HG02840 (cell line): Measurements from ENCODE around the gene PECR.
A peak's percentile ranks its signal among the peaks of the same experiment; 100 is the strongest.

Source experiments
- ATAC-seq: cut with Tn5 transposase; IDR thresholded peaks from one replicate; pipeline ENCODE4 v1.9.1; 2021; ENCODE audit warnings: mild to moderate bottlenecking, moderate library complexity, moderate number of reproducible peaks; ENCODE audit not compliant: unreplicated experiment, low FRiP score

Gene PECR

DNA sequence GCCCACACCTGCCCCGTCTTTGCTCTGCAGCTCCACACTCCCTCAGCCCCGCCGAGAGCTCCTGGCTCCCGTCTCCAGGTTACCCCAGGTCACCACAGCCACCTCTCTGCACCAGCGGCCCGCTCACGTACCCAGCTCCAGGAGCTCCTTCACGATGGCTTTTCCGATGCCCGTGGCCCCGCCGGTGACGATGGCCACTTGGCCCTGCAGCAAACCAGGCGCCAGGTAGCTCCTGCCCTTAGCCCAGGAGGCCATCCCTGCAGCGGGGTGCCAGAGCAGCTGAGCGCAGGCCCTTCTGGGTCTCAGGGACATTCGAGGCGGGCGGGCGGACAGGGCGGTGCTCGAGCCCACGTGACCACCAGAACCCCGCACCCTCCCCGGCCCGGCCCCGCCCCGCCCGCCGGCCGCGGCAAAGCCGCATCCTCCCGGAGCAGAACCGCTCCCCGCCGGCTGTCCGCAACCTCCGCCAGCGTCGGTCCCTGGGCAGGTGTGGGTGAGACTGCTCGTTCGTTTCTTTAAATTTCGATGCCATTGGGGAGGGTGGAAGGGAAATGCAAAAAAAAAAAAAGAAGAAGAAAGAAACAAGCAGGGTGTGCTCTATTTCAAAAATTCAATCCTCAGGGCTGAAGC is at the start of gene PECR, which contains the start of gene TMEM169:
Gene PECR, minus strand, starts transcription at position 323 of the 630 bp plus-strand sequence. Its CDS starts 68 bp downstream, at position 255.
Gene TMEM169, plus strand, starts transcription at position 433 of the 630 bp plus-strand sequence. CDS start 14,045 bp downstream, outside the sequence.
- peak; percentile 89 for ATAC-seq

DNA sequence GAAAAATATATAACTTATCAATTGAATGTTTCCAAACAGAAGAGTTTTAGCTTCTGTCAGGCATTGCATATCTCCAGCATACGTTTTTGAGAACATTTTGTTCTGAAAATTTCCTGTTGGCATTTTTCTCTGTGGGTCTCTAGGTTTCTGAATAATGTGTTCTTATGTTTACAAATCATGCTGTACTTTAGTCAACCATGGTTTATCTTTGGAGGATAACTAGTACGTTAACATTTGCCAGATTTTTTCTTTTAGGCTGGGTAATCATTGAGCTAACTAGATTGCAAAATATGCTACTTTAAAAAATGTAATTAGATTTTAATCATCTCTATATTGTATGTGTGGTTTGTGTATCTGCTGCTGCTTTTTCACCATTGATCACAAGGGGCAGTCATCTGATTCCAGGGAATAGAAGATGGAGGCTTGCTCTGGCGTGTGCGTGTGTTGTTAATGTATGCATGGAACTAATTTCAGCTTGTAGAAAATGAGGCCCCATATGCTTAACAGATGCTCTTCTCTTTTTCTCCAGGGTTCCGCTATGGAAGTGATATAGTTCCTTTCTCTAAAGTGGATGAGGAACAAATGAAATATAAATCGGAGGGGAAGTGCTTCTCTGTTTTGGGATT is 48.9 kb upstream of the PECR start:
- ATAC-seq, result no peak

DNA sequence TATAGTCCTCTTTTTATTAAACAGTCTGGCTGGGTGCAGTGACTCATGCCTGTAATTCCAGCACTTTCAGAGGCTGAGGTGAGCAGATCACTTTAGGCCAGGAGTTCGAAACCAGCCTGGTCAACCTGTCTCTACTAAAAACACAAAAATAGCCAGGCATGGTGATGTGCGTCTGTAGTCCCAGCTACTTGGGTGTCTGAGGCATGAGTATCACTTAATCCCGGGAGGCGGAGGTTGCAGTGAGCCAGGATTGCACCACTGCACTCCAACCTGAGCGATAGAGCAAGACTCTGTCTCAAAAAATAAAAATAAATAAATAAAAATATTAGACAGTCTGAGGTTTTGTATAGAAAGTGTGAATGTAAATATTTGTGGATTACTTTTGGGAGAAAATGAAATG is 45.3 kb upstream of the PECR start:
- no peak for ATAC-seq

DNA sequence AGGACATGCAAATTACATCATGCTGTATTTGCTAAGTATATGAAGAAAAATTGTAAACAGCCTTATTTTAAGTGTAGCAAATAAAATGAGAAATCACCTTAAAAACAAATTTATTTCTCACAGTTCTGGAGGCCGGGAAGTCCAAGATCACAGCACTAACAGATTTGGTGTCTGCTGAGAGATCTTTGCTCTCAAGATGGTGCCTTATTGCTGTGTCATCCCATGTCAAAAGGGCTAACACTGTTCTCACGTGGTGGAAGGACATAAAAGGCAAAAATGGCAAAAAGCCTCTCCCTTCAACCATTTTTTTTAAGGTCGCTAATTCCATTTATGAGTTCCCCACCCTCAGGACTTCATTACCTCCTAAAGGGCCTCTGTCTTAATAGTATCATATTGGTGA is 39.6 kb upstream of the PECR start:
- no peak for ATAC-seq

DNA sequence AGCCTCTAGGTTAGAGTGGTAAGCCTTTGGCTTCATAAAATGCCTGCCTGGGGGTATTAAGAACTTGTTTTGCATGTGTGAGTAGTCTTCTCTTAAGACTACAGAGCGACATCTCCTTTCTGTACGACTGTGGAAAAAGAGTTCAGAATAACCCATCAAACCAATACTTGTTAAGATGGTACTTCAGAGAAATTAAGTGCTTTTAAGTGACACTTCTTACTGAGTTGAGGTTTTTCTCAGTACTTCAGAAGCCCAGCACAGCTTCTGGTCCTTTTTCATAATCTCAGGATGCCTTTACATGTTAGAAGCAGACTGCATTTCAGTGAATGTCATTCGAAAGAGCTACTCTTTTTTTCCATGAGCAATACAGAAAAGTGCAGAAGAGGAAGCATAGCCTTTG is 38.4 kb upstream of the PECR start:
- ATAC-seq, result no peak

DNA sequence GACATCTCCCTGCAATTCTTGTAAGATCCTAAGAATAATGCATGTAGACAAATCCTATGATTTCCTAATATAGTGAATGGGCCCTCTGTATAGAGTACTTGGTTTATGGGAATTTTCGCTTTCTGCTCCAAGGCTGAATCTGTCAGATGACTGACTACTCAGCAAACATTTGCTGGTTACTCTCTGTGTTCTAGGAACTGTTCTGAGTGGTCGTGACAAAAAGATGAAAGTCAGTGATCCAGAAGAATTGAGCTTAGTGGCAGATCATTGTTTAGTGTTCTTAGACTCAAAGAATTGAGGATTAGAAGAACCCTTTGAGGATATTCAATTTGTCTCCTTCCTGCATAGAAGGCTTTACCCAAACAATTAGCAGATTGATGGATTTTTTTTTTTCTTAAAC is 37.5 kb upstream of the PECR start:
- no peak for ATAC-seq

DNA sequence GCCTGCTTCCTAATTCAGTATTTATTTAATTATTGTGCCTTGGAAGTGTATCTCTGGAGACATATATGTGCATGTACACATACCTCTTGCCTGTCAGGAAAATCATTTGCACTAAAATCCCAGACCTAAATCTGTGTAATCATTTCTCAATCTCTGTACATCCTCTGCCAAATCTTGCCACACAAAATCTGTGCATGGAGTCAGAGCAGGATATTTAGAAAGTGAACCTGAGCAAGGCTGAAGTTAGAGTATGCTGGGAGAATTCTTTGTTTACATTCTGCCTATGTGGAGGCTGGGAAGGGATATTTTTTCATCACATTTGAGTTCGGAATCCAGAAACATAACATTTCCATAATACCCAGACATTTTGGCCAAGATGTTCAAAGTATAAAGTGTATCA is 36.9 kb upstream of the PECR start:
- no peak for ATAC-seq

DNA sequence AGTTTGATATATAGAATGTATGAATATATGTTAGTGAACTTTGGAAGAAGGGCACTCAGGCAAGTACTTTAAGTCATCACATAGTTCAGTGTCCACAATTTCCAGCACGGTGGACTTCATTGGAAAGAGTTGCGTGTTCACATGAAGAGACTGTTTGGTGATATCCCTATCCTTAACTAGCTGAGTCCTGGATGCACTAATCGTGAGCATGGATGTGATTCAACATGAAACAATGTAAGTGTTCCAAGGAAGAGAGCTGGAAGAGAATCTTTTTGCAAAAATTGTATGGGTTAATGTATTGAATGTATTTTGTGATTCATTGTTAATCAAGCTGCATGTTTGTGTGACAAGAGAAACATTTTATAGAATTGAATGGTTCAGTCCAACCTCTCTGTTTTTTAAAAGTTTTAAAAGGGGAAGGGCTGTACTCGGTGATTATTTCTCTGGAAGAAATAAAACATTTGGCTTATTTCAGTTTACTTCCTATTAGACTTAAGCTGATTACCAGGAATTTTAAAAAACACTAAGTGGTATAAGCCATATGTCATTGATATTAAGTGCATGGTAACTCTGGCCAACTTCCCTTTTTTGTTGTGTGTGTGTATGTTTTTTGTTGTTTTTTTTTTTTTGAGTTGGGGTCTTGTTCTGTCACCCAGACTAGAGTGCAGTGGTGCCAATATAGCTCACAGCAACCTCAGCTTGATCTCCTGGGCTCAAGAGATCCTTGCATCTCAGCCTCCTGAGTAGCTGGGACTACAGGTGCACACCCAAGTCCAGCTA is 36.1 kb upstream of the PECR start:
- no peak for ATAC-seq

DNA sequence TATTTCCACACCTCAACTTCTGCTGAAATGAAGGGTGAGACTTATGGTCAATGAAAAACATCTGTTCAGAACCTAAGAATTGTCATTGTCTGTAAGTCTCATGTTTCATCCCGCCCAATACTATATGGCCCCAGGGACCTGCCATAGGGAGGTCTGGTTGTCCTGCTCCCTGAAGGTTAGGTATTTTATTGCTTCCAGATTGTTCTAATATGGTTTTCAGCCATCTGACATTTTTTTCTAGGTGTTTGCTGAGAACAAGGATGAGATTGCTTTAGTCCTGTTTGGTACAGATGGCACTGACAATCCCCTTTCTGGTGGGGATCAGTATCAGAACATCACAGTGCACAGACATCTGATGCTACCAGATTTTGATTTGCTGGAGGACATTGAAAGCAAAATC is 34.8 kb upstream of the PECR start:
- ATAC-seq, result no peak

DNA sequence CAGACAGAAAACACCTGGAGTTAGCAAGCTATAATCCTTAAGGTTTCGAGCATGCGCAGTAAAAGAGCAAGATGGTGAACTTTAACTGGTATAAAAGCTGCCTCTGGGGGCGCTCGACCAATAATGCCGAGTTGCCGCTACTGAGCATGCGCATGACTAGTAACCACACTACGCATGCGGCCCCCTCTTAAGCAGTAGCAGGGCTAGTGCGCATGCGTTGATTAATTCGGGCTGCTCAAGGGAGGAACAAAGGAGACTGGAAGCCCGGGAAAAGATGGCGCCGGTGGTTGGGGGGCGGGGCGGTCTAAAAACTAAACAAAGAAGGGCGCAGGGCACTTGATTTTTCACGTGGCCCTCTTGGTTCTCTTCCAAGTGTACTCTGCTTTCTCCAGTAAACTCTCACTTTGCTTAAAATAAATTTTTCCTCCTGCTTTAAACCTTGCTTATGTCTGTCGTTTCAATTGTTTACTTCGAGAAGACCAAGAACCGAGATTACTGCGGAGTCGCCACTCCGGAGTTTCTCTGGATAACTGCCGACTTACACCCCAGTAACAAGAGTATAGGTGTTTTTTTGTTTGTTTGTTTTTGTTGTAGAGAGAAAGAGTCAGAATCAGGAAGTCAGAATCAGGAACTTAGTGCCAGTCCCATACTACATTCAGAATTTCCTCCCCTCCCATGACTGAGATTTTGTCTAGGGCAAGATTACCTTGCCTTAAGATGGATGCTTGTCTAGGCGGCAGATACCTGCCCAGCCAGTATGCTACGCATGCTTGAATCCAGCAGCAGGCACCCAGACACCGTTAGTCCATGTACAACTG is 33.3 kb upstream of the PECR start:
- ATAC-seq, result peak; percentile 50

DNA sequence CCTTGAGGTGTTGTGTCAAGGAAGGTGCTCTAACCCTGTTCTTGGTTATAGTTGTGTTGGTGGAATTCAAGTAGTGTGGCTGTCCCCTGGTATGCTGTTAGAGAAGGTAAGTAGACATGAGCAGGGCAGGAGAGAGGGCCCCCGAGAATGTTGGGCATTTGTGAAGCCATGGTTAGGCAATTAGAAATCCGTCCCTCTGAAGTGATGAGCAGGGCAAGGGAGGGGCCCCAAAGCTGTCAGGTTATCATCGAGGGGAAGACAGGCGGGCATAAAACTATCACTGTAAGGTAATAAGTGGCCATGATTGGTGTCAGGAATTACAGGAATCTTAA is 32.7 kb upstream of the PECR start:
- ATAC-seq, result no peak

DNA sequence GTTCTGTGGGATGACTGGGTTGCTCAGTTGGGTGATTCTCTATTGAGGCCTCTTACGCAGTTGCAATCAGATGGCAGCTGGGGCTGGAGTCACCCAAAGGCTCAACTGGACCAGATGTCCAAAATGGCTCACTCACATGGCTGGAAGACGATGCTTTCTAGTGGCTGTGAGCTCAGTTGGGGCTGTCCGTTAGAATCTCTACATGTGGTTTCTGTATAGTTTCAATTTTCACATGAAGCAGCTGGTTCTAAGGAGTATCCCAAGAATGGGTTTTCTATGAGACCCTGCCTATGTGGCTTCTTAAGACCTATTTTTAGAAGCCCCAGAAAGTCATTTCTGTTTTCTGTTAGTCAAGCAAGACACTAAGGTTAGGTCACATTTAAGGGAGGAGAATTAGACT is 32.0 kb upstream of the PECR start:
- ATAC-seq, result peak; percentile 56

DNA sequence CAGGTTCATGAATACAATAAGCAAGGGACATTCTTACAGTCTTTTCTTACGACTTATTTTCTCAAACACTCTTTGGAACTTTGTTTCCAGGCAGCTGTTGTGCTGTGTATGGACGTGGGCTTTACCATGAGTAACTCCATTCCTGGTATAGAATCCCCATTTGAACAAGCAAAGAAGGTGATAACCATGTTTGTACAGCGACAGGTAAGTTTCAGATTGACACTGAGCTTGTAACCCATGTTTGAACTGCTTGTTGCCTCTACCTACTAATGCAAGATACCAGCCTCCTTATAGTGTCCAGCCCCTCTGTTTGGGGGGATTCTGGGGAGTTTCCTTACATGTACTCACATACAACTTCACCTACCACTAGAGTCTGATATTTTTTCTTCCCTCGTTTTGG is 31.3 kb upstream of the PECR start:
- ATAC-seq, result no peak

DNA sequence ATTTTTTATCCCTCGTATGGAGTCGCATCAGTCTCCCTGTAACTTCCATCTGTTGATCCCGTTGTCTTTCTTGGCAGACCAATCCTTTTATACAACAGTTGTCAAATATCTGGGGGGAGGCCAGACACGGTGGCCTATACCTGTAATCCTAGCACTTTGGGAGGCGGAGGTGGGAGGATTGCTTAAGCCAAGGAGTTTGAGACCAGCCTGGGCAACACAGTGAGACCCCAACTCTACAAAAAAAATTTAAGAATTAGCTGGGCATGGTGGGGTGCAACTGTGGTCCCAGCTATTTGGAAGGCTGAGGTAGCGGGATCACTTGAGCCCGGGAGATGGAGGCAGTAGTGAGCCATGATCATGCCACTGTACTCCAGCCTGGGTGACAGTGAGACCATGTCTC is 29.5 kb upstream of the PECR start:
- no peak for ATAC-seq

DNA sequence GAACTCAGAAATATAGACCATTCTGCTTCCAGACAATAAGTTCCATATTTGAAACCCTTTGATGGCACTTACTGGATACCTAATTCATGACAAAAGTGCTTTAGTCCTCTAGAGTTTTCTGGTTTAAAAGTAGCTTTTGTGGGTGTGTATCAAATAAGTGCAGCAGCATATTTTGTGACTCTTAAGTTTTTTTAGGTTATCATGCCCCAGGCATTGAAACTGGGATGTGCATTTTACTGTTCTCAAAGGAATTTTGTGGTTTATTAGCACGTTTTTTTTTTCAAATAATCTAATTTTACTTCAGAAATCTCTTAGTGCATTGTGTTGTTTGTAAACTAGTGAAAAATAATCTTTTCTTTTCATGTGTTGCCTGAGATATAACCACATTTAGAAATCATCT is 29.0 kb upstream of the PECR start:
- no peak for ATAC-seq

DNA sequence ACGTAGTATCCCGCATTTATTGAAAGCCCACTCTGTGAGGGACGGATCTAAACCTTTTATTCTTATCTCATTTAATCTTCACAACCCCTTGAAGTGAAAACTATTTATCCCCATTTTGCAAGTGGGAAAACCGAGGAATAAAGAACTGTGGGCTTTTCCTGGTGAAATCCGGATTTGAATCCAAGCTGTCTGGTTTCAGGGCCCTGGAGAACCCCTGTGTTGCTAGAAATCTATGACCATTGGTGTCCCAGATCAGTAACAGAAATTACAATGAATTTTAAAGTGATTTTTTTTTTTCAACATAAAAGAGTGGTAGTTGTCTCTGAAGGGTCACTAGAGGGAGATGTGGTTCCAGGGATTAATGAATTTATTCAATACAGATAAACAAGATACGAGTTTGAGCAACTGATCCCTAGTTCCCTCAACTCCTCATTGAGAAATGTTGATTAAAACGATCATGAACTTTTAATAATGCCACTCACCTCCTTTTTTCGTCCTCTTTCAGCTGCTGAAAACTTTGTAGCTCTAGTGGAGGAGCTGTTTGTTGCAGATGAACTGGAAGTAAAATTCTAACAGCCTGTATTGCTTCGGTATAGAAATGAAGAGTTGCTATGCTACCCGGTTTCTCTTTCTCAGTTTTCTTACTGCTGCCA is 28.5 kb upstream of the PECR start:
- no peak for ATAC-seq

DNA sequence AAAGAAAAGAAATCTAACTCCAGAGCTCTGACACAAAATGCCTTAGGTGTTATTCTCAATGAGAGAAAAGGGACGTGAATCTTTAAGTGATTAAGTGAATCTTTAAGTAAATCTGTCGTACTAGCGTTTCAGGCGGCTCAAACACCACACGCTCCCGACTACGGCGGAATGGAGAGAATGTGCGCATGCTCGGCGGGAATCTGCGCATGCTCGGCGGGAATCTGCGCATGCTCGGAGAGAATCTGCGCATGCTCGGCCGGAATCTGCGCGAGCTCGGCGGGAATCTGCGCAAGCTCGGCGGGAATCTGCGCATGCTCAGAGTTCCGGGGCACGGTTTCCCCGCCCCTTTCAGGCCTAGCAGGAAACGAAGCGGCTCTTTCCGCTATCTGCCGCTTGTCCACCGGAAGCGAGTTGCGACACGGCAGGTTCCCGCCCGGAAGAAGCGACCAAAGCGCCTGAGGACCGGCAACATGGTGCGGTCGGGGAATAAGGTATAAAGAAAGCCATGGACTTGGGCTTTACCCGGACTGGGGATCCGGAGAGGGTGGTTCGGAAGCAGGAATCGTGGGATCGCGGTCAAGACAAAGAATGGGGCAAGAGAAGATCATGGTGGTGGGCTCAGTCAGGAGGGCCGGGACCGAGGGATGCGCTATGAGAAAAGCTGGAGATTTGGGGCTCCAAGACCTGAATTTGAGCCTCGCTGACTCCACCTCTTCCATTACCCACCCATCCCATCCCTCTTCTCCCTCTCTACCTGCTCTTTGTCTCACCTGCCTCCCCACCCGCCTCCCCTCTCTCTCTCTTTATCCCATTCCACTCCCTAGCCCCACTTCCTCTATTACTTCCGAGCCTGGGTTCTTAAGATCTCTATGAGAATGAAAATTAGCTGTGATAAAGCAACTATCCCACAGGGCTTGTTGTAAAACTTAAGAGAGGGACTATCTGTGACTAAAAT is 27.6 kb upstream of the PECR start, which contains the start of gene XRCC5:
Gene XRCC5, plus strand, starts transcription at position 382 of the 955 bp plus-strand sequence. Its CDS starts 89 bp downstream, at position 471.
- peak; percentile 61 for ATAC-seq

DNA sequence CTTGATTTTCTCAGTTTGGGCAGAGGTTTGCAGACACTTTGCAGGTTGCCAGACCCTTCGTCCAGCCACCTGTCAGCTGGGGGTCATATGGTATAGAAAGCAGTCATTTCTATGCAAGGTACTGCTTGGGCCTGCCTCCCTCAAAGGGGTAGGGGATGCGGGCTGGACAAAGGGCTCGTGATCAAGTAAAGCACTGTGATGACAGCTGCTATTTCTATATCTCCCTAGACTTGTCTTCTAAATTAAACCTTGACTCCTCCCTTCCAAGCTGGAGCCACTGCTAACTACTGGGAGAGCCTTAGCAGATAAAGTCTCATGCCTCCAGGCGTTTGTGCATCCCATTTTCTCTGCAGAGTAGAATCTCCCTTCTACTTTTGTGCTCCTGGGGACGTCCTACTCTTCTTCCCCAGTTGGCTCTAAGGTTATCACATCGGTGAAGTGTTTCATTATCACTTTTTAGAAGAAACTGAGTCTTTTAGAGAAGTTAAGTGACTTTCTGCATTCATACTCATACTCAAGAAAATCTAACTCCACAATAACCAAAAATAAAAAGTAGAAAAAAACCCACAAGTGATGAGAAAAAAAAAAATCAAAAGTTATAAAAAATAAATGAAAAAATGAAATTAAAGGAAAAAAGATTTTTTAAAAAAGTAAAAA is 26.8 kb upstream of the PECR start:
- no peak for ATAC-seq

DNA sequence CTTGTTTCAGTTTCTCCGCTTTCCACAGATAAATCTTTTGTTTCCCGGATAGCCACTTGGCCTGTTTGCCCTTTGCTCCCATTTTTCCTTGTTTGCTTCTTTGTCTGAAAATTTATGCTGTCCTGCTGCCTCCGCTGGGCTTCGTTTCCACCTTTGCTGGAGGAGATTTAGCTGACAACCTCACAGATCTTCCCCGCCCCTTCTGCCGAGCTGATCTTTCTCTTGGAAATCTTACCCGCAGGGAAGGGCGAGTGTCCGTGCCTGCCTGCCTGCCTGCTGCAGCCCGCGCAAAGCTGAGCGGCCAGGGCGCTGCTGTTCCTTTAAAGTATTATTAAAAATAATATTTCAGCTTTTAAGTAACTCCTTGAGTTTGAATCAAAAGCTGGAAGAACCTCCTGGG is 26.2 kb upstream of the PECR start:
- no peak for ATAC-seq
